Measurements from ENCODE around the gene LEF1.
"Not testable (repeated sequence)": the region's sequence is repeated elsewhere in the genome, so short reads cannot be mapped to it uniquely, and the experiment has no call there.

LEF1 gene

DNA sequence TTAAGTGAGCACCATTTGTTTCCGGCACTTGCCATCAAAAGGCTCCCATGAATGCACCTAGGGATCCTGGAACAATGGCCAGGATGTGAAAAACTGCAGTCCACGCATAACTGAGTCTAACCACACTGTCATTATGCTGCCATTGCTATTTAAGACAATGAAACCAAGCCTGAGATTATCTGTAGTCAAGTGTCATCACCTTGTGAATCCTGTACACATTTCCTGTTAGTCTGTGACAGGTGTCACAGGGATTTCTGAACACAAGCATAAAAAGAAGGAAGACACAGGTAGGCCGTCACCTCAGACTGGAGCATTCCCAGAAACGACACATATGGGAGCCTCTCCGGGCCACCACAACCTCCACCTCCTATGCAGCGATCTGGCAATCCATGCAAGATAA is 112.3 kb downstream of the LEF1 start:
- DNase-seq: no peak

GRCh38 chr4:108055787-108056186 is 112.9 kb downstream of the LEF1 start:
- no peak for DNase-seq

GRCh38 chr4:108054025-108054638 is 114.6 kb downstream of the LEF1 start:
- no peak for DNase-seq

- no peak for DNase-seq
Observed at GRCh38 chr4:108053251-108053711, 115.5 kb downstream of the LEF1 start.

GRCh38 chr4:108052558-108053120 is 116.1 kb downstream of the LEF1 start:
- DNase-seq: no peak

- no peak for DNase-seq
Observed at GRCh38 chr4:108051343-108051742, 117.4 kb downstream of the LEF1 start.

DNA sequence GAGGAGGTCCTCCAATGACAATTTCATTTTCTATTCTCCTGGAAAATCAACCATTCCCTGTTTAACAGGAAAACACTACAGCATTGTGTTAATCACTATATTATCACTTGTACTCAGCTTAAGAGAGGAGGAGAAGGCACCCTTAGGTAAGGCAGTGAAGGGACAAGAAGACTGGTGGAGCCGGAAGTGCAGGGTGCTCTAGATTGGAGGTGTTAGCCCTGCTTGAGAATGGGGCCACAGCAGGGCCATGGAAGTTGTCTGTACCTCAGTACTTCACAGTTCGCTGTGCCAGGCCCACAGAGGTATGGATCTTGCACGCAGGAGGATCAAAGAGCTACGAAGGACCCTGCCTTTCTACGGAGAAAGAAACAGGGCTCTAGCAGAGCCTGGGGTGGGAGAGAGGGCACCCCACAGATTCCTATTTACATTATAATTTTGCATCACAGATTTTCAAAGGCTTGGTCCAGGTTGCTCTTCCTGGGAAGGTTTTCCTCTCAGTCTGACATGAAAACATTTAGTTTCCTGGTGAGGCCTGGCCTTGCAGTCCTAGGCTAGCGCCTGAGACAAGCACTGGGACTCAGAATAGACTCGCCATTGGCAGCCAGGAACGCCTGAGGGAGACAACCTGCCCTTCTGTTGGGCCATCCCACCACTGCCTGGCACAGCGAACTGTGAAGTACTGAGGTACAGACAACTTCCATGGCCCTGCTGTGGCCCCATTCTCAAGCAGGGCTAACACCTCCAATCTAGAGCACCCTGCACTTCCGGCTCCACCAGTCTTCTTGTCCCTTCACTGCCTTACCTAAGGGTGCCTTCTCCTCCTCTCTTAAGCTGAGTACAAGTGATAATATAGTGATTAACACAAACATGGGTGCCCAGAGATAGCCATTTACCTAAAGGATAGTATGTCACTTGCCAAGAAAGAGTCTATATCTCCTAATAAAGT is 118.3 kb downstream of the LEF1 start:
- not testable (repeated sequence) for DNase-seq

GRCh38 chr4:108049406-108049805 is 119.3 kb downstream of the LEF1 start:
- no peak for DNase-seq

DNA sequence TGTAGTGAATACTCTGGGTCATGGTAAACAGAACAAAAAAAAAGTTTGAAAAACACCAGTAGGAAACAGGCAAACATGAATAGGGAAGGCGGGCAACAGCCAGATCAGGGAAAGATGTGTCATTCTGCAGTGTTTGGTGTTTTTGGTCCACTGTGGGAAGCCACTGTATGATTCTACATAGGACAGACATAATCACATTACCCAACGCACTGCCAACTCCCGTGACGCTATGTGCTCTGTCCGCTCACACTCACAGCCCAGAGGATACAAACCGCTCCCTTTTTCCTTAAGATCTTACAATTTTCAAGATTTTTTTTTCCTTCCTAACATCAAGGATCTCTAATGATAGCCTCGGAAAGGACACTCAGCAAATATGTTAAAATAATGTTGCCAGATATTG is 119.7 kb downstream of the LEF1 start:
- no peak for DNase-seq

- DNase-seq: no peak
Observed at GRCh38 chr4:108048157-108048556, 120.6 kb downstream of the LEF1 start.

DNA sequence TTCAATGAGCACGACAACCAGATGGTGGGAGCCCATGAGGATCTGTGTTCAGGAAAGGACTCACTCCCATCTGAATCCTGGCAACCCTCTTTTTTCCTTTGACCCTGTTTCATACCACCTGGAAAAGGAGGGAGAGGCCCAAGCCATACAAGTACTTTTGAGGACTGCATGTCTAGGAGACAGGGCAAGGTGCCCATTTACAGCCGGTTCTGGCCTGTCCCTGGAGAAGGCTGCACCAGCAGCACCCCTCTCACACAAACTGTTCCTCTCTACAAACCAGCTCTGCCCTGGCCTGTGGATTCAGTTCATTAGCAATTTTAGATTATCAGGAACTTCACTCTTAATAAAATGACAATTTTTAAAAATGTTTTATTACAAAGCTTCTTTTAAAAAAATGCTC is 121.5 kb downstream of the LEF1 start:
- DNase-seq: no peak

DNA sequence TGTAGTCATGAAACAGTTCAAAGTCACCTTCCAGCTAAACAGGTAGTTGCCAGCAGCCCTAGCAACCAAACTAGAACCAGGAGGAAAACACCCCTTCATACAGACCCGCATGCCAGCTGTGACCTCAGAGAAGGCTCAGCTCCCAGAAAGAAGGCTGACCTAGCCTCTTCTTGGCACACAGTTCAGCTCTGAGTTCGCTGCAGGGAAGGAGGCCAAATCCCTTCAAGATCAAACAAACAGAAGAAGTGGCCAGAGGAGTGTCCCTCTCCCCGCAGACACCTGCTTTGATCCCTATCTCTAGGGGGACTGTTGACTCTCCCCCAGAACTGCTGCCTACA is 123.1 kb downstream of the LEF1 start:
- peak; percentile 5 to 54 for DNase-seq

DNA sequence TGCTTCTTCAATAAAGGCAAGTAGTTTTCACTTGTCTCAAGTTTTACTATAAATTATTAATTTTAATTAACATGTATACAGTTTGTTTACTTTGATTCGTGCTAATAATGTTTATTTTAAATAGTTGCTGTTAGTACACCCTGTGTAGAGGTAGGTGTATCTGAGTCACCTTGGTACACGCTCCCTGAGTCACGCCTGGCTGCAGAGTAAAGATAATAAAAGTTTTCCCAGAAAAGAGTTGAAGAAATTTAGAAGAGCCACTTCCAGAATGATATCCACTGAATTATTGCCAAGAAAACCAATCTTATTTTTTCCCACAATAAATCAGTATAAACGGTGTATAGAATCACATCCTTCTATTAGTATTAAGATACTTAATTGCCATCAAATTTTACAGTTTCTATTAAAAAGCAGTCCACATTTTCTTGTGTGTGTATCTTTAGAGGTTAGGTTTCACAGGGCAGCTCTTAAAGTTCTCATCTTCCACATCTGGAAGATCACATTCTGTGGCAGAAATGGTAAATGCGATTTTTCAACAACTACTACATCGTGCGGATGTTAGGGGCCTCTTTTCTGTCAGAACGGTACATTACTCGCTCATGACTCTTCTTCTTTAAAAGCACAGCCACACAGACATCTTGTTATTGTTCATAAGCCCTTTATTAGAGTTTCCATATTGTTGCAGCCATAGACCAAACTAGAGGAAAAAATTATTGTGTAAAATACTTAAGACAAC is 123.6 kb downstream of the LEF1 start:
- no peak for DNase-seq

- no peak for DNase-seq
Observed at GRCh38 chr4:108043526-108043925, 125.2 kb downstream of the LEF1 start.

DNA sequence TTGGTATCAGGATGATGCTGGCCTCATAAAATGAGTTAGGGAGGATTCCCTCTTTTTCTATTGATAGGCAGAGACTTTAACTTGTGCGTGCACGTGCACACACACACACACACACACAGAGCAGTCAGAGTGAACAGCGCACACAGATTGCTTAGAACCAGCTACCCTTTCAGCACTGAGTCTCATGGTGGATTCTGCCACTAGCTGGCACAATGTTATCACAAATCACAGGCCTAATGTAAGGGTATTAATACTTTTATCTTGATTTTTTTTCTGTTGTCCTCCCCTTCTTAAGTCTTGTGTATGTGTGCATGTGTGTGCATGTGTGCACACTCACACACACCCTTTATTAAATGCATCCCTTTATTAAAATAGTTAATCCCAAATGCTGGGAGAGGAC is 125.8 kb downstream of the LEF1 start:
- no peak for DNase-seq

GRCh38 chr4:108037884-108038283 is 130.8 kb downstream of the LEF1 start:
- no peak for DNase-seq

GRCh38 chr4:108036213-108036612 is 132.5 kb downstream of the LEF1 start:
- DNase-seq: no peak

GRCh38 chr4:108035691-108036090 is 133.0 kb downstream of the LEF1 start:
- DNase-seq: no peak

- DNase-seq: no peak
Observed at GRCh38 chr4:108034565-108034964, 134.2 kb downstream of the LEF1 start.

DNA sequence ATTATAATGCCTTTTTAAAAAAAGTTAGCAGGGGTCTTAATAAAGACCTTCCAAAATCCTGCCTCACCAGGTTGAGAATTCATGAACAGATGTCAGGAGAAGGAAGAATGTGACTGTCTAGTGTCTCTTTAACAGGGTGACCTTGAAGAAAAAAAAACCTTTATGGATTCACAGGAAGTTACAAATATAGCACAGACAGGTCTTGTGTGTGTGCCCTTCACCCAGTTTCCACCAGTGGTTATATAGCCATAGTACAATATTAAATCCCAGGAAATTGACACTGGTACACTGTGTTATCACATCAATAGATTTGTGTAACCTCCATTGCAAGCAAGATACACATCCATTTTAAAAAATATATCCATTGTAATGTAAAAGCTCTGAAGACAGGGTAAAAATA is 135.4 kb downstream of the LEF1 start:
- DNase-seq: no peak

DNA sequence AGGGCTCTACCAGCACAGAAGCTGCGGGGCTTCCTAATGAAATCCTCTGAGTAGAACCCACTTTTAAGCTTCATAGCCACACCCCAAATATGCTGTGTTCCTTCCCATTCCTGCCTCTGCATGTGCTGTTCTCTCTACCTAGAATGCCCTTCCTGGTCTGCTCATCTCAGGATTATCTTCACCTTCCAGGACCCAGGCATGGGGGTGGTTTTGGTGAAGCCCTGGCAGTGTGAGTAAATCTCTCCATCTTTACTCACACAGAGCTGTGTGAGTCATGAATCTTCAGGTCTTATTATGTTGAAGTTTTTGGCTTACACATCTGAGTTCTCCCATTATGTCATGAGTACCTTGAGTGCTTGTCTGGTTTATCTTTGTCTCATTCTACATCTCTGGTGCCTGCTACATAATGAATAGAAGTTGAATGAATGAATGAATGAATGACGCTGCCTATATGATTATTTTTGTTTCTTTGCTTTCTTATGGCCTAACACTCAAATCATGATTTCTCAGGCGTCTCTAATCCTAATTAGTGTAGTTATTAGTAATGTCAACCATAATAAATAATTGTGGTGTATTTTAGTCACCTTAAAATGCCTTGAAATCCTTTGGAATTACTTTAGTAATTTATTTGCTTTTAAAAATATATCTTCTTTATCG is 137.2 kb downstream of the LEF1 start:
- DNase-seq: no peak

DNA sequence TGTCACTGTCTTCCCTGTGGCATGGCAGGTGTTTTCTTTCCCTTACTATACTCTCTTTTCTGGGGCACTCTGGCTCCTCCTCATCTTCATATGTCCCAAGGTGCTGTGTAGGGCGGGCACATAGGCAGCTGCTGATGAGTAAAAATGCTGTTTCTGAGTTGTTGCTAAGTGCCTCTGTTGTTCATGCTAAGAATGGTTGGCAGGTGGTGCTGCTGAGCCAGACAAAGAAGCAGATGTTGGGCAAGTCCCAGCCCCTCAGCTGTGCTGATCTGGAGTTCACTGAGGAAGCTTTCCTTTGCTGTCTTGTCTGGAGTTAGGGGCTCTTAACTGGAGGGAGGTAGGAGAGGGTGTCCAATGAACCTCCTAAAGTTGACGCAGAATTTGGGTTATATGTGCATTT is 138.4 kb downstream of the LEF1 start:
- DNase-seq: peak in 1 of 2 experiments; percentile 22

GRCh38 chr4:108029731-108030130 is 139.0 kb downstream of the LEF1 start:
- no peak for DNase-seq

Measured in NCI-H446 (cell line).